Keratinocyte (primary cell): ENCODE data around the gene PRKCI. TPM values are rescaled to one million over a fixed set of nuclear protein-coding genes. Genes with fewer than 3 reads are reported as not detected.

Experiments
- DNase-seq: peaks from one replicate; pipeline ENCODE4 v3.0.0-alpha.2; 2011; ENCODE audit warnings: low read depth, missing footprints, low spot score
- FAIRE-seq: peaks from 2 replicates; lab custom pipeline; 2011; peaks lifted over from hg19 to GRCh38; lab: Jason Lieb, UNC
- H2AFZ ChIP-seq: 2 replicates; pipeline ENCODE4 v1.6.0; 2012; ENCODE audit warnings: low read length, control low read depth, inconsistent platforms; ENCODE audit not compliant: control insufficient read depth
- H3K27ac ChIP-seq: 2 replicates; pipeline ENCODE4 v1.5.1; 2011; ENCODE audit warnings: low read length; ENCODE audit not compliant: control insufficient read depth, insufficient read depth
- H3K27me3 ChIP-seq: 3 replicates; pipeline ENCODE4 v1.6.0; 2011; ENCODE audit warnings: low read length; ENCODE audit not compliant: control insufficient read depth, insufficient read depth; ENCODE audit errors: extremely low read depth
- H3K36me3 ChIP-seq, 2 experiments: 2 replicates in 1 of 2; 3 replicates in 1 of 2; pipeline ENCODE4 v1.5.1; 2011; ENCODE audit warnings: low read length in 2 of 2, mild to moderate bottlenecking in 1 of 2; ENCODE audit not compliant: control insufficient read depth in 2 of 2, insufficient read depth in 2 of 2; ENCODE audit errors: extremely low read depth in 1 of 2
- H3K4me1 ChIP-seq: 3 replicates; pipeline ENCODE4 v1.5.1; 2011; ENCODE audit warnings: low read length; ENCODE audit not compliant: control insufficient read depth, insufficient read depth; ENCODE audit errors: extremely low read depth
- H3K4me2 ChIP-seq: 3 replicates; pipeline ENCODE4 v1.6.0; 2011; ENCODE audit warnings: low read depth, low read length; ENCODE audit not compliant: control insufficient read depth, insufficient read depth; ENCODE audit errors: extremely low read depth
- H3K4me3 ChIP-seq, 3 experiments: fragments of 200-600 bp in 1 of 3; sonication (generic) in 1 of 3; 2 replicates in 2 of 3; 3 replicates in 1 of 3; pipeline ENCODE4 v1.5.1; 2011 to 2016; ENCODE audit warnings: low read length in 3 of 3, mild to moderate bottlenecking in 3 of 3, control low read depth in 2 of 3, inconsistent platforms in 1 of 3, low read depth in 1 of 3, mixed read lengths in 1 of 3, mixed run types in 1 of 3, moderate library complexity in 1 of 3; ENCODE audit not compliant: control insufficient read depth in 2 of 3, insufficient read depth in 2 of 3; ENCODE audit errors: extremely low read depth in 1 of 3
- H3K79me2 ChIP-seq: 2 replicates; pipeline ENCODE4 v1.6.0; 2012; ENCODE audit warnings: low read length; ENCODE audit not compliant: control insufficient read depth, insufficient read depth
- H3K9ac ChIP-seq: 3 replicates; pipeline ENCODE4 v1.6.0; 2011; ENCODE audit warnings: low read length; ENCODE audit not compliant: control insufficient read depth, insufficient read depth; ENCODE audit errors: extremely low read depth
- H3K9me1 ChIP-seq: 3 replicates; pipeline ENCODE4 v1.6.0; 2011; ENCODE audit warnings: low read length; ENCODE audit not compliant: control insufficient read depth, insufficient read depth; ENCODE audit errors: extremely low read depth
- H3K9me3 ChIP-seq: 2 replicates; pipeline ENCODE4 v1.5.1; 2012; ENCODE audit warnings: low read depth, low read length; ENCODE audit not compliant: control insufficient read depth
- H4K20me1 ChIP-seq: 3 replicates; pipeline ENCODE4 v1.6.0; 2011; ENCODE audit warnings: low read length; ENCODE audit not compliant: control insufficient read depth, insufficient read depth; ENCODE audit errors: extremely low read depth
- CTCF ChIP-seq, 3 experiments: IDR thresholded peaks in 1 of 3; conservative IDR thresholded peaks in 1 of 3; optimal IDR thresholded peaks in 1 of 3; 2 replicates in 2 of 3; 3 replicates in 1 of 3; pipeline versions ENCODE3 to v1.5.1; 2011; ENCODE audit warnings: low read length in 3 of 3, mild to moderate bottlenecking in 3 of 3, moderate library complexity in 2 of 3, control low read depth in 1 of 3, inconsistent platforms in 1 of 3; ENCODE audit not compliant: insufficient read depth in 2 of 3; ENCODE audit errors: extremely low read depth in 1 of 3
- EZH2 ChIP-seq: IDR thresholded peaks from one replicate; pipeline ENCODE4 v1.6.1; 2012; ENCODE audit warnings: inconsistent platforms, mild to moderate bottlenecking, low read length, moderate library complexity
- dilution Hi-C: fragments of 300-500 bp; cut with MboI; formaldehyde crosslinking; loops from one replicate; pipeline ENCODE4 v1.7.0; 2020; ENCODE audit warnings: low sequenced_read_pairs; ENCODE audit not compliant: extremely low pct_ligation_motif_present
- polyA plus RNA-seq, 5 experiments: library from polyadenylated mRNA; depleted of rRNA in 3 of 5; stranded (reverse) in 3 of 5; stranded (forward) in 1 of 5; unstranded in 1 of 5; fragments of >200 nt; gene quantifications; 1 replicate in 1 of 5; 2 replicates in 3 of 5; 3 replicates in 1 of 5; pipeline versions ENCODE4 v1.2.1 to v1.2.3, GENCODE V29; 2011 to 2012; ENCODE audit warnings: missing spikeins in 2 of 5, low read depth in 1 of 5, low replicate concordance in 1 of 5

Gene PRKCI
- polyA plus RNA-seq, 1 donor (not counting 4 experiments of a cell fraction or from before 2014, with no cell fraction given), result 53.5 TPM

- dilution Hi-C loops, result no loop called here
- Histone ChIP-seq H4K20me1 (no peaks in the 10 kb centered on the region), H3K79me2 (no peaks in the 10 kb centered on the region), H3K4me2 (no peak overlapping the region), H3K4me1 (no peaks in the 10 kb centered on the region), H3K9me1 (no peaks in the 10 kb centered on the region), H3K9me3 (no peaks in the 10 kb centered on the region), H3K4me3 (no peak overlapping the region), H3K27me3 (no peaks in the 10 kb centered on the region), H2AFZ (no peak overlapping the region), H3K9ac (no peak overlapping the region), H3K27ac (no peak overlapping the region), H3K36me3 (peaks cover 3 to 13% of the 10 kb centered on the region in 2 experiments)
- FAIRE-seq (no peak), DNase-seq (no peak)
- no peak for TF ChIP-seq CTCF (optimal IDR thresholded peaks at IDR 0.05 in 1 of 3, IDR thresholded peaks at IDR 0.05 in 1 of 3, conservative IDR thresholded peaks at IDR 0.05 in 1 of 3; ENCODE audit: extremely low read depth in 1 of 3, insufficient read depth in 2 of 3, low read length in 3 of 3)
- TF ChIP-seq EZH2, result no peak
These were observed 48.2 kb downstream of the PRKCI start for GRCh38 chr3:170270282-170270881.

- Histone ChIP-seq H3K9me1 (no peaks in the 10 kb centered on the region), H3K27ac (no peak overlapping the region), H2AFZ (no peak overlapping the region), H3K4me3 (no peak overlapping the region), H3K9me3 (no peaks in the 10 kb centered on the region), H3K79me2 (no peaks in the 10 kb centered on the region), H3K4me2 (no peak overlapping the region), H3K36me3 (peaks cover 3 to 12% of the 10 kb centered on the region in 2 experiments), H3K27me3 (no peaks in the 10 kb centered on the region), H4K20me1 (no peaks in the 10 kb centered on the region), H3K4me1 (no peaks in the 10 kb centered on the region), H3K9ac (no peak overlapping the region)
- dilution Hi-C loops, result no loop called here
- TF ChIP-seq EZH2, result no peak
- TF ChIP-seq CTCF (optimal IDR thresholded peaks at IDR 0.05 in 1 of 3, IDR thresholded peaks at IDR 0.05 in 1 of 3, conservative IDR thresholded peaks at IDR 0.05 in 1 of 3; ENCODE audit: extremely low read depth in 1 of 3, insufficient read depth in 2 of 3, low read length in 3 of 3), result no peak
- DNase-seq (no peak), FAIRE-seq (no peak)
These were observed 52.4 kb downstream of the PRKCI start for GRCh38 chr3:170274641-170275040.
